HG03342 (cell line): ENCODE results near the gene P2RX6.
"Not testable (repeated sequence)": the region's sequence is repeated elsewhere in the genome, so short reads cannot be mapped to it uniquely, and the experiment has no call there.

Experiments used
- ATAC-seq: cut with Tn5 transposase; IDR thresholded peaks from one replicate; pipeline ENCODE4 v1.9.1; 2021; ENCODE audit warnings: mild to moderate bottlenecking, moderate library complexity; ENCODE audit not compliant: unreplicated experiment

The P2RX6 gene

DNA sequence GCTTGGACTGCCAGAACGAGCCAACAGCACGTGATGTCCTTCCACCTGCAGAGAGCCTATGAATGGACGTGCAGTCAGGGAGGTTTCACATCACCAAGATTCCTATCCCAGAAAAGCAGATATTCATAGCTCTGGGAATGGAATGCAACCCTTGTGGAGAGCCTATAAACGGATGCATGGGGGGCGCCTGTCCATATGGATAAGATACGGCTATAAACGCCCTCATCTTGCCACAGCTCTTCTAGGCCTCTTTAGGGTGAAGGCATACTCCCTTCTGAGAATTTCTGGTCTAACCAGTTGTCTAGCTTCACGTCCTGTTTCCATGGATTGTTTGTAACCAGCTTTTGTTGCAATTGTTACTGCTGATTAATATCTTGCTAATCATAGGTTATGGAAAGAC lies 56.8 kb downstream of the P2RX6 start:
- not testable (repeated sequence) for ATAC-seq

DNA sequence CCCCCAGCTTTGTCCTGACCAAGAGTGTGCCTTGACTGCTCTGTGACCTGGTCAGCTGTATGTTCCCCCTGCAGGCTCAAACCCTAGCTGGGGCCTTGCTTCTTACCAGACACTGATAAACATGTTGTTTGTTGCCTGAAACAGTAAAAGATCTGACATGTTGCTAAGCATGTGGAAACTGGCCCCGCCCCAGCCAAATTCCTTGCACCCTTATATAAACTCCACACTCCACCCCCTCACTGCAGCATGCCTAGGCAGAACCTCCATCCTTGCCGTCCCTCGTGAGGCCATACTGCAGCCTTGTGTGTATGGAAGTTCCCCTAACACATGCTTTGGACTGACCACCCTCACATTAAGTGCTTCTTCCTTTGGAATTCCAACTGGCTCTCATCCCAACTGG lies 58.1 kb downstream of the P2RX6 start:
- no peak for ATAC-seq

DNA sequence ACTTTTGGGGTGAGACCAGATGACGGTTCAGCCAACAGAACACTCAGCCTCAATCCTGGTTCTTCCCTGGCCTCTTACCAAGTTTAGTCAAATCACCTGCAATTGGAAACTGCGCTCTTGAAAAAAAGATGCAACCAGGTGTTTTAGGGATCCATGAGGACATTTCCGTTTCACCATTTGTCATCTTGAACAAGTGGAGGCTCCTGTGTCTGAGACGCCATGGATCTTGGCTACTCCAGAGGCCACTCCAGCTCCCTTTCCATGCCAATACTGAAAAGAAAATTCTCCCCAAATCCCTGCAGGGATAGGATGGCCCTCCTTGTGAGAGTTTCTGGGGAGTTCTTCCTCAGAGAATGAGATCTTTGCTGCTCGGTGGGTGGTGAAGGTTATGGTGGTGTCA lies 58.5 kb downstream of the P2RX6 start:
- no peak for ATAC-seq

DNA sequence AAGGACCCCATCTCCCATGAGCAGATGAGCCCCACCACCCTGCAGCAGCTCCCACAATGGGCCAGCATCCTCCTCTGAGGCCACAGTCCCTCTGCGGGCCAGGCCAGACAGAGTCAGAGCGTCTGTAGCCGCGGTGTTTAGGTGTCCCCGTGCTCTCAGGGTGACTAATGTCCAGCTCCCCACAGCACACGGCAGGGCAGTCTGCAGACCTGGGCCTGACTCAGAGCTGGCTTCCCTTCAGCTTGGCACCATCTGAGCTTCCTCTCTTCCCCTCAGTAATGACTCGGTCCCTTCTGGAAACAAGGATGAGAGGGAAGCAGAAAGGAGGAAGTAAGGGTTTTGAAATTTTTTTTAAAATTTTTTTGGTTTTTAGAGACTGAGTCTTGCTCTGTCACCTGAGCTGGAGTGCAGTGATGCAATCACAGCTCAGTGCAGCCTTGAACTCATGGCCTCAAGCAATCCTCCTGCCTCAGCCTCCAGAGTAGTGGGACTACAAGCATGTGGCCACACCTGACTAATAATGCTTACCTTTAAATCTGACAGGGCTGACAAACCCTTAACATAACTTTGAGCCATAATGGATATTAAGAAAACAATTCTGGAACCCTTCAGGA lies 59.2 kb downstream of the P2RX6 start:
- ATAC-seq = no peak

DNA sequence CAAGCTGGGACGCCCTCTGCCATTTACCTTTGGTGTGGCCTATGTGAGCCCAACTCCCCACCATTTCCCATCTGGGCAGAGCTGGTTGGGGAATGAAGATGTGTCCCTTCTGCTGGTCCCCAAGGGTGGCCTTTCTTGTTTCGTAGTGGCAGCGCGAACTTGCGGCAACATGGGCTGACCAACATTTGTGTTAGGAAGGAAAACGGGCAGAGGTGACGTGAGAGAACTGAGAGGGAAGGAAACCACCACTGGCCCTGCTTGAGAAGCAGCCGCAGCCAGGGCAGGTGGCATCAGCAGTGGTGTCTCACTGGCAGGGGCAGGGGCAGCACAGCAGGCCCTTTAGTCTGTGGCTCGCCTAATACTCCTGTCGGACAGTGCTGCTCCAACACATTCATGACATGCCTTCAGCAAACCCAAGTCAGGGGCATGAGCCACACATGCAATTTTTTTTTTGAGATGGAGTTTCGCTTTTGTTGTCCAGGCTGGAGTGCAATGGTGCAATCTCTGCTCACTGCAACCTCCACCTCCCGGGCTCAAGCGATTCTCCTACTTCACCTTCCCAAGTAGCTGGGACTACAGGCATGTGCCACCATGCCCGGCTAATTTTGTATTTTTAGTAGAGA lies 60.7 kb downstream of the P2RX6 start:
- ATAC-seq = no peak

DNA sequence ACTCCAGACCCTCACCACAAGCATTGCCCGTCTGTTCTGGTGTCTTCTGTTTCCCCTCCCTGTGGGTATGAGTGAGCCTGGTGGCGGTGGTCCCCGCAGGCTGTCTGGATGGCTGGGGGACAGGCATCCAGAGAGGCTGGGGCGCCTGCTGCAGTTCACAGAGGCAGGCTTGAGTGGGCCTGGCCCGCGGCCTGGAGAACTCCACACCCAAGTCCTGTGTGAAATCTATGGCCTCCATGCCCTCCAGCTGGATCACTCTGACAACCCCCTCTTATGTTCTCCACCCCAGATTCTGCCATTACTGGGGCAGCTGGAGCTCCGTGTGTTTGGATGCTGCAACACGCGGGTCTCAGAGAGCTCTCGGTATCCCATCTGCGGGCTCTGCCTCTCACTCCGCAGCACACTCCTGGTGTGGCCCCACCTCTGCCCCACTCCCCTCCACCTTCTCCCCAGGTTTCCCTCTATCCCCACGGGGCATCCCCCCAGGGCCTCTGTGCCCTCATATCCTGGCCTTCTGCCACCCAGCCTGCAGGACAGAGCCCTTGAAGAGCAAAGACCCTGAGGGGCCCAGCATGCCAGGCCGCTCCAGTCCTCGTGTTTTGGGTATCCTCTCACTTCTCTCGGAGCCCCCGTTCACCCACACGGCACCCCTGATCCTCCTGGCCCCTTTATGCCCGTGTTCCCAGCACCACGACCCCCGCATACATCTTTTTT lies 62.1 kb downstream of the P2RX6 start:
- ATAC-seq = no peak
